NCI-H2196 (cell line): ENCODE measurements around the gene VASN.

Source experiments
- DNase-seq: peaks from one replicate; lab custom pipeline; 2025; ENCODE audit not compliant: unreplicated experiment; lab: John Stamatoyannopoulos, UW

VASN gene

GRCh38 chr16:4370570-4371356, 885 bp upstream of the VASN start:
- no peak for DNase-seq

GRCh38 chr16:4372001-4372577, 441 bp downstream of the VASN start:
- DNase-seq = no peak

DNA sequence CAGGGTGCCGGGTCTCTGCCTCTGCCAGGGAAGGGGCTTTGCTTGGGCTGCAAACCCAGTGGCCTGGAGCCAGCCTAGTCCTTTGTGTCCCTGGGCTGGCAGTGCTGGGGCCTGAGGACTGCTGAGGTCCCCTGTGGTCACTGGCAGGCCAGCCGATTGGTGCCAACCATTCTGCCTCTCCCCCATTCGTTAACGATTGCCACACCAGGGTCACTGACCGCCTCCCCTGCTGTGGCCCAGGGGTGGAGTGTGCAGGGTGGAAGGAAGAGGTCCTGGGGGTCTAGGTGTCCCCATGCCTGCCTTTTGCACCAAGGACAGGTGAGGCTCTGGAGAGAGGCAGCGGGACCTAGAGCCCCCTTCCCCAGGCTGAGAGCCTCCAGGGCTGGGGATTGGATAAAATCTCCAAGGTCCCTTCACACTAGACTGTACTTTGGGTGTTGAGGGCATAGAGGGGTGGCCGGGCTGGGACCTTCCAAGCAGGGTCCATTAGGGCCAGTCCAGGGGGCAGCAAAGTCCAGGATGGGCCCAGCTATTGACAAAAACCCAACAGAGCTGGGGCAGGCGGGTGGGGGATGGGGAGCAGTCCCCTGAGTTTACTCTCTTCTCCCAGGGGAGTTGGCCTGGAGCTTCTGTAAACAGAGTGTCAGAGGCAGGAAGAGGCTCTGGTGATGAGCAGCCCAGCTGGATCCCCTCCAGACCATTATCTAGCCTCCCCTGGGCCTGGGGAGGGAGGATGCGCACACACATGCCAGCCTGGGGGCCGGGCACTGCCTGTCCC, 1.1 kb downstream of the VASN start:
- peak; percentile 54 for DNase-seq

DNA sequence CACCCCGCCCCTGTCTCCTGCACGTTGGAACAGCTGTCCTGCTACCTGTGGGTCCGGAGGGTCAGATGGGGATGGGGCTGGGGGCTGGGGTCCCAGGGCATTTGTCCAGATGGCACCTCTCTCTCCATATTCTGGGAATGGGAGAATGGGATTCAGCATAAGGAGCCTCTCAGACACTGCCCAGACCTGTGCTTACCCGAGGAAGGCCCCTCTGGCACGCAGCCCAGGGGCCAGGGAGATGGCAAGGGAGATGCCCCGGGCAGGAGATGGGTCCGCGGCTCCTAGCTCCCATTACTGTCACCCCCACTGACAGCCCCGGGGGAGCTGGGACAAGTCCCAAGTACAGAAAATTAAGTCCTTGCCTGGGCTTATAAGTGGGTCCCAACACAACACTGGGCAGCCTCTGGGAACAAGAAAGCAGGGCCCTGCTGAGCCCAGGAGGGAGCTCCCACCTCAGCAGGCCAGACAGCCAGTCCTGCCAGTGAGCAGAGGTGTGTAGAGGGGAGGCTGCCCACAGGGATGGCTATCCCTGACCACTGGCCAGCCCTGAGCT, 1.8 kb downstream of the VASN start:
- DNase-seq = peak; percentile 41

GRCh38 chr16:4373909-4374742, 2.5 kb downstream of the VASN start:
- no peak for DNase-seq

DNA sequence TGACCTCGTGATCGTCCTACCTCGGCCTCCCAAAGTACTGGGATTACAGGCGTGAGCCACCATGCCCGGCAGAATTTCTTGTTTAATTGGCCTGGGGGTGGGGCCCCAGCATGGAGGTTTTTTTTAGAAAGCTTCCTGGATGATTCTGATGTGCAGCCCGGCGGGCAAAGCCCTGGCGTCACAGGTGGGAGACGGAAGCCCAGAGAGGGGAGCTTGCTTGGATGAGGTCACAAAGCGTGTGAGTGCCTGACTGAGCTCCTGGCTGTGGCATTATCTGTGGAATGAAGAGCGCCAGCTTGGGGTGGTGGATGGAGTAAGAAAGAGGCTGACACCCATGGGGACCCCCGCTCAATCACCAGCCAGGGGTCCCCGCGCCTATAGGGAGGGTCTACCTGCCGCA, 4.1 kb downstream of the VASN start:
- DNase-seq = no peak

GRCh38 chr16:4376126-4376892, 4.7 kb downstream of the VASN start:
- peak; percentile 73 for DNase-seq

GRCh38 chr16:4376893-4377572, 5.4 kb downstream of the VASN start:
- DNase-seq = no peak

DNA sequence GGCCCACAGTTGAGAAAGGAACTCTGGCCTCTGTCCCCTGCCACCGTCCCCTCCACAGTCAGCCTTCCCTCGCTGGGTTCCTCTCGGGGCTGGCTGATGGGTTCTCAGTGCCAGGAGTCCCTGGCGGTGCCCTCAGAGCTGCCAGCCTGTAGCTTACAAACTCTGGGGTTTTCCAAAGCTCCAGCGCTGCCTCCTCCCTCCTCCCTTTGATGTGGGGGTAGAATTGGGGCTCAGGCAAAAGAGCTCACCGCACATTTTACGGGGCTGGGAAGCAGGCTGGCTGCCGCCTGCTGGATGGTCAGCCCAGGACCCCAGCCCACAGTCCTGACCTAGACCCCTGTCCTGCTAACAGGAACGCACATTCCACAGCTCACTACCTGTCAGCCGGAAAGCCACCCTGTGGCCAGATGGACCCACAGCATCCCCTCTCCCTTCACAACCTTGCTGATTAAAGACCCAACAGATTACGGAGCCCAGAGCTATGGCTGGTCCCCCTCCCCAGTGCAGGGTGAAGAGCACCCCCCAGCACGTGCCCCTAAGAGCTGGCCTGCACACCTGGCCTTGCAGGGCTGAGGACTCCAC, 6.0 kb downstream of the VASN start:
- DNase-seq = no peak

- DNase-seq = no peak
Observed at GRCh38 chr16:4378161-4378666, 6.6 kb downstream of the VASN start.

GRCh38 chr16:4378999-4379690, 7.5 kb downstream of the VASN start:
- DNase-seq = no peak

- DNase-seq = no peak
Observed at GRCh38 chr16:4380119-4381063, 8.7 kb downstream of the VASN start.

GRCh38 chr16:4381072-4381934, 9.7 kb downstream of the VASN start:
- DNase-seq = peak; percentile 16

- no peak for DNase-seq
Observed at GRCh38 chr16:4381935-4382794, 10.5 kb downstream of the VASN start.

DNA sequence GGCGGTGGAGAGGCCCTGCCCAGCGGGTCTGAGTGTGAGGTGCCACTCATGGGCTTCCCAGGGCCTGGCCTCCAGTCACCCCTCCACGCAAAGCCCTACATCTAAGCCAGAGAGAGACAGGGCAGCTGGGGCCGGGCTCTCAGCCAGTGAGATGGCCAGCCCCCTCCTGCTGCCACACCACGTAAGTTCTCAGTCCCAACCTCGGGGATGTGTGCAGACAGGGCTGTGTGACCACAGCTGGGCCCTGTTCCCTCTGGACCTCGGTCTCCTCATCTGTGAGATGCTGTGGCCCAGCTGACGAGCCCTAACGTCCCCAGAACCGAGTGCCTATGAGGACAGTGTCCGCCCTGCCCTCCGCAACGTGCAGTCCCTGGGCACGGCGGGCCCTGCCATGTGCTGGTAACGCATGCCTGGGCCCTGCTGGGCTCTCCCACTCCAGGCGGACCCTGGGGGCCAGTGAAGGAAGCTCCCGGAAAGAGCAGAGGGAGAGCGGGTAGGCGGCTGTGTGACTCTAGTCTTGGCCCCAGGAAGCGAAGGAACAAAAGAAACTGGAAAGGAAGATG, 11.2 kb downstream of the VASN start:
- DNase-seq = no peak
